MM.1S (cell line): Measurements from ENCODE around the gene CHMP2A.

ENCODE experiments used
- DNase-seq: peaks from one replicate; pipeline ENCODE4 v3.0.0-alpha.2; 2015
- H2AFZ ChIP-seq: fragments of 300-600 bp; sonication (generic); 2 replicates; pipeline ENCODE4 v1.6.0; 2016; ENCODE audit warnings: antibody characterized with exemption, low read length
- H3F3A ChIP-seq: fragments of 300-600 bp; sonication (generic); 2 replicates; pipeline ENCODE4 v1.6.1; 2016; ENCODE audit warnings: mild to moderate bottlenecking, antibody characterized with exemption, low read length, moderate library complexity, mixed read lengths; ENCODE audit not compliant: insufficient read depth
- H3K27ac ChIP-seq: fragments of 300-600 bp; sonication (generic); 2 replicates; pipeline ENCODE4 v1.5.1; 2016; ENCODE audit warnings: mild to moderate bottlenecking, low read length
- H3K27me3 ChIP-seq: fragments of 300-600 bp; sonication (generic); replicated peaks from 2 replicates; pipeline ENCODE4 v1.6.0; 2016; ENCODE audit warnings: low read length; ENCODE audit not compliant: insufficient read depth
- H3K36me3 ChIP-seq: fragments of 300-600 bp; sonication (generic); replicated peaks from 2 replicates; pipeline ENCODE4 v1.6.1; 2016; ENCODE audit warnings: mild to moderate bottlenecking, low read length, mixed read lengths; ENCODE audit not compliant: insufficient read depth
- H3K4me1 ChIP-seq: fragments of 300-600 bp; sonication (generic); 2 replicates; pipeline ENCODE4 v1.6.1; 2016; ENCODE audit warnings: low read length, mixed read lengths
- H3K4me2 ChIP-seq: fragments of 300-600 bp; sonication (generic); 2 replicates; pipeline ENCODE4 v1.6.0; 2016; ENCODE audit warnings: low read depth, low read length
- H3K4me3 ChIP-seq: fragments of 300-600 bp; sonication (generic); 2 replicates; pipeline ENCODE4 v1.5.1; 2016; ENCODE audit warnings: low read length, mixed read lengths
- H3K79me2 ChIP-seq: fragments of 300-600 bp; sonication (generic); 2 replicates; pipeline ENCODE4 v1.6.1; 2016; ENCODE audit warnings: mixed run types, low read length, mixed read lengths
- H3K9ac ChIP-seq: fragments of 300-600 bp; sonication (generic); 2 replicates; pipeline ENCODE4 v1.6.1; 2016; ENCODE audit warnings: low read length, mixed read lengths
- H3K9me2 ChIP-seq: fragments of 300-600 bp; sonication (generic); replicated peaks from 2 replicates; pipeline ENCODE4 v1.6.1; 2016; ENCODE audit warnings: mild to moderate bottlenecking, low read length, mixed read lengths; ENCODE audit not compliant: insufficient read depth
- H3K9me3 ChIP-seq: fragments of 300-600 bp; sonication (generic); replicated peaks from 2 replicates; pipeline ENCODE4 v1.6.1; 2016; ENCODE audit warnings: mild to moderate bottlenecking, low read length, mixed read lengths; ENCODE audit not compliant: insufficient read depth
- H4K20me1 ChIP-seq: fragments of 300-600 bp; sonication (generic); 2 replicates; pipeline ENCODE4 v1.6.1; 2016; ENCODE audit warnings: mild to moderate bottlenecking, low read length, moderate library complexity, mixed read lengths; ENCODE audit not compliant: insufficient read depth
- CTCF ChIP-seq: fragments of 300-600 bp; sonication (generic); IDR thresholded peaks from 2 replicates; pipeline ENCODE4 v1.5.1; 2016; ENCODE audit warnings: antibody characterized with exemption, low read length, mixed read lengths
- EZH2 ChIP-seq: fragments of 300-600 bp; sonication (generic); optimal IDR thresholded peaks from 2 replicates; pipeline ENCODE3; 2017; ENCODE audit warnings: low read depth, mild to moderate bottlenecking, antibody characterized with exemption, low read length, mixed read lengths
- EZH2phosphoT487 ChIP-seq: fragments of 300-600 bp; sonication (generic); IDR thresholded peaks from 2 replicates; pipeline ENCODE4 v1.6.1; 2018; ENCODE audit warnings: antibody characterized with exemption, low read length

CHMP2A gene

GRCh38 chr19:58550362-58551122 lies 4.4 kb downstream of the CHMP2A start:
- Histone ChIP-seq H3K79me2 (peaks cover 61% of the 10 kb centered on the region), H3K36me3 (peaks cover 27% of the 10 kb centered on the region), H3K9ac (no peak overlapping the region), H3K4me3 (no peak overlapping the region), H3K4me1 (peaks cover 15% of the 10 kb centered on the region), H4K20me1 (peaks cover 29% of the 10 kb centered on the region), H2AFZ (no peak overlapping the region), H3K4me2 (no peak overlapping the region), H3K9me3 (no peaks in the 10 kb centered on the region), H3K27me3 (no peaks in the 10 kb centered on the region), H3K27ac (no peak overlapping the region), H3F3A (peaks cover 47% of the 10 kb centered on the region), H3K9me2 (no peaks in the 10 kb centered on the region)
- TF ChIP-seq EZH2phosphoT487 = no peak
- TF ChIP-seq EZH2 = no peak
- TF ChIP-seq CTCF = no peak
- DNase-seq = no peak

GRCh38 chr19:58549664-58550361 lies 5.1 kb downstream of the CHMP2A start:
- Histone ChIP-seq H3K4me3 (no peak overlapping the region), H3K9me2 (no peaks in the 10 kb centered on the region), H2AFZ (no peak overlapping the region), H3K27ac (no peak overlapping the region), H3K4me2 (no peak overlapping the region), H3K36me3 (peaks cover 27% of the 10 kb centered on the region), H3K9me3 (no peaks in the 10 kb centered on the region), H3K79me2 (peaks cover 66% of the 10 kb centered on the region), H3F3A (peaks cover 40% of the 10 kb centered on the region), H3K27me3 (no peaks in the 10 kb centered on the region), H4K20me1 (peaks cover 36% of the 10 kb centered on the region), H3K9ac (no peak overlapping the region), H3K4me1 (peaks cover 11% of the 10 kb centered on the region)
- DNase-seq = no peak
- TF ChIP-seq CTCF (no peak), EZH2 (no peak), EZH2phosphoT487 (no peak)

- Histone ChIP-seq H3K36me3 (peaks cover 27% of the 10 kb centered on the region), H2AFZ (no peak overlapping the region), H3K27ac (no peak overlapping the region), H3K4me3 (no peak overlapping the region), H3K4me1 (peaks cover 11% of the 10 kb centered on the region), H3K9me3 (no peaks in the 10 kb centered on the region), H3K79me2 (peaks cover 62% of the 10 kb centered on the region), H3K9me2 (no peaks in the 10 kb centered on the region), H3K4me2 (no peak overlapping the region), H3K9ac (no peak overlapping the region), H4K20me1 (peaks cover 36% of the 10 kb centered on the region), H3F3A (peaks cover 33% of the 10 kb centered on the region), H3K27me3 (no peaks in the 10 kb centered on the region)
- DNase-seq = no peak
- no peak for TF ChIP-seq EZH2
- no peak for TF ChIP-seq CTCF
- no peak for TF ChIP-seq EZH2phosphoT487
These were observed 5.8 kb downstream of the CHMP2A start for GRCh38 chr19:58548859-58549663.
